Thyroid gland (tissue), 4 donors: ENCODE measurements around the gene HOXA7.

Experiments
- POLR2A ChIP-seq, 2 donors: fragments of 450-650 bp; IDR thresholded peaks; one replicate each; pipeline ENCODE4 v1.6.1; 2017; ENCODE audit warnings: antibody characterized with exemption in 2 of 2, mild to moderate bottlenecking in 2 of 2, moderate library complexity in 1 of 2
- TF ChIP-seq, protein P1 (sequence below), 6 experiments: fragments of 200-600 bp in 3 of 6; fragments of 450-650 bp in 3 of 6; sonication (generic) in 3 of 6; IDR thresholded peaks; one replicate each; pipeline ENCODE4 v1.5.1; 2016 to 2019; ENCODE audit warnings: antibody characterized with exemption in 6 of 6, mild to moderate bottlenecking in 2 of 6, inconsistent platforms in 1 of 6, moderate library complexity in 1 of 6

- TF ChIP-seq, protein P1, sequence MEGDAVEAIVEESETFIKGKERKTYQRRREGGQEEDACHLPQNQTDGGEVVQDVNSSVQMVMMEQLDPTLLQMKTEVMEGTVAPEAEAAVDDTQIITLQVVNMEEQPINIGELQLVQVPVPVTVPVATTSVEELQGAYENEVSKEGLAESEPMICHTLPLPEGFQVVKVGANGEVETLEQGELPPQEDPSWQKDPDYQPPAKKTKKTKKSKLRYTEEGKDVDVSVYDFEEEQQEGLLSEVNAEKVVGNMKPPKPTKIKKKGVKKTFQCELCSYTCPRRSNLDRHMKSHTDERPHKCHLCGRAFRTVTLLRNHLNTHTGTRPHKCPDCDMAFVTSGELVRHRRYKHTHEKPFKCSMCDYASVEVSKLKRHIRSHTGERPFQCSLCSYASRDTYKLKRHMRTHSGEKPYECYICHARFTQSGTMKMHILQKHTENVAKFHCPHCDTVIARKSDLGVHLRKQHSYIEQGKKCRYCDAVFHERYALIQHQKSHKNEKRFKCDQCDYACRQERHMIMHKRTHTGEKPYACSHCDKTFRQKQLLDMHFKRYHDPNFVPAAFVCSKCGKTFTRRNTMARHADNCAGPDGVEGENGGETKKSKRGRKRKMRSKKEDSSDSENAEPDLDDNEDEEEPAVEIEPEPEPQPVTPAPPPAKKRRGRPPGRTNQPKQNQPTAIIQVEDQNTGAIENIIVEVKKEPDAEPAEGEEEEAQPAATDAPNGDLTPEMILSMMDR (IDR thresholded peaks at IDR 0.05) = no peak
- no peak for TF ChIP-seq POLR2A (IDR thresholded peaks at IDR 0.05)
These were observed 37.5 kb upstream of the HOXA7 start for GRCh38 chr7:27194002-27194352.
